ENCODE measurements around the gene AIG1. TPM values are rescaled to one million over a fixed set of nuclear protein-coding genes. Genes with fewer than 3 reads are reported as not detected.

The AIG1 gene
- total RNA-seq, 2 experiments from 2014 or later = 7.4 to 8.4 TPM

DNA sequence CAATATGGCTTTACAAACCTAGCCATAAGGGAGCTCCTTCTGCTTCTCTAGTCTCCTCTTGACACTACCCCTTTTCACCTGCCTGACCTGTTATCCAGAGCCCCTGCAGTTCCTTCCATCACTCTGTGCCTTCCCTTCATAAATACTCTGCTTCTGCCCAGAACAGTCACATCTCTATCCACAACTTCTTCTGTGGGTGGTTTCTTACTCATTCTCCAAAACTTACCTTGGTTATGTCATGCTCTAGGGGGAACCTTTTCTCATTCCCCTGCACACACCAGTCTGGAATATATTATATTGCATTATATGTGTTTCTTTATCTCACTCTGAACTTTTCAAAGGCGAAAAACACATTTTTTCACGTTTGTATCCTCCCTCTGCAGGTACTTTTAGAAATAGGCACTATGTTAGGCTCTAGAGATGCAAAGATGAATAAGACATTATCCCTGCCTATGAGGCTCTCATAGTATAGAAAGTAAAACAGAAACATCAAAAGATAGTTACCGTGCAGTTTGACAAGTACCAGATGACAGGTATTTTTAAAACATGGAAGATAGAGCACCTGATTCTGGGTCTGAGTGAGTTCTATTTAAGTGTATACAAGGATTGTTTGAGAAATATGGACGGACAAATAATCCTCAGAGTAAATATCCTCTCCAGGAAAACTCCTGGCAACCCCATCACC is 51.5 kb downstream of the AIG1 start:
- Histone ChIP-seq H3K27me3 (ENCODE audit: control insufficient read depth in 1 of 2, insufficient read depth in 2 of 2, low read length in 2 of 2) (no peaks in the 10 kb centered on the region), H3K4me1 (ENCODE audit: insufficient read depth, low read length) (no peaks in the 10 kb centered on the region), H3K4me3 (ENCODE audit: low read length) (no peak overlapping the region), H3K9me3 (ENCODE audit: control insufficient read depth in 1 of 2, insufficient read depth in 1 of 2, low read length in 2 of 2) (no peaks in the 10 kb centered on the region), H3K27ac (ENCODE audit: low read depth in 1 of 2, low read length in 2 of 2) (no peak overlapping the region), H3K36me3 (ENCODE audit: insufficient read depth, low read length) (no peaks in the 10 kb centered on the region)
- Mint-ChIP-seq H3K9me3 (no peaks in the 10 kb centered on the region), H3K27ac (no peak overlapping the region), H3K4me1 (ENCODE audit: low read depth) (no peaks in the 10 kb centered on the region), H3K27me3 (no peaks in the 10 kb centered on the region), H3K36me3 (ENCODE audit: low read depth) (peaks cover 4% of the 10 kb centered on the region), H3K4me3 (no peak overlapping the region)
- TF ChIP-seq, protein P1, sequence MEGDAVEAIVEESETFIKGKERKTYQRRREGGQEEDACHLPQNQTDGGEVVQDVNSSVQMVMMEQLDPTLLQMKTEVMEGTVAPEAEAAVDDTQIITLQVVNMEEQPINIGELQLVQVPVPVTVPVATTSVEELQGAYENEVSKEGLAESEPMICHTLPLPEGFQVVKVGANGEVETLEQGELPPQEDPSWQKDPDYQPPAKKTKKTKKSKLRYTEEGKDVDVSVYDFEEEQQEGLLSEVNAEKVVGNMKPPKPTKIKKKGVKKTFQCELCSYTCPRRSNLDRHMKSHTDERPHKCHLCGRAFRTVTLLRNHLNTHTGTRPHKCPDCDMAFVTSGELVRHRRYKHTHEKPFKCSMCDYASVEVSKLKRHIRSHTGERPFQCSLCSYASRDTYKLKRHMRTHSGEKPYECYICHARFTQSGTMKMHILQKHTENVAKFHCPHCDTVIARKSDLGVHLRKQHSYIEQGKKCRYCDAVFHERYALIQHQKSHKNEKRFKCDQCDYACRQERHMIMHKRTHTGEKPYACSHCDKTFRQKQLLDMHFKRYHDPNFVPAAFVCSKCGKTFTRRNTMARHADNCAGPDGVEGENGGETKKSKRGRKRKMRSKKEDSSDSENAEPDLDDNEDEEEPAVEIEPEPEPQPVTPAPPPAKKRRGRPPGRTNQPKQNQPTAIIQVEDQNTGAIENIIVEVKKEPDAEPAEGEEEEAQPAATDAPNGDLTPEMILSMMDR (IDR thresholded peaks at IDR 0.05) = no peak
- CTCF ChIA-PET = no interaction called here
- intact Hi-C loops (cut with DNase I, micrococcal nuclease) = no loop called here
- no peak for ATAC-seq (ENCODE audit: poor library complexity)
- DNase-seq = no peak
- POLR2A ChIA-PET = no interaction called here

DNA sequence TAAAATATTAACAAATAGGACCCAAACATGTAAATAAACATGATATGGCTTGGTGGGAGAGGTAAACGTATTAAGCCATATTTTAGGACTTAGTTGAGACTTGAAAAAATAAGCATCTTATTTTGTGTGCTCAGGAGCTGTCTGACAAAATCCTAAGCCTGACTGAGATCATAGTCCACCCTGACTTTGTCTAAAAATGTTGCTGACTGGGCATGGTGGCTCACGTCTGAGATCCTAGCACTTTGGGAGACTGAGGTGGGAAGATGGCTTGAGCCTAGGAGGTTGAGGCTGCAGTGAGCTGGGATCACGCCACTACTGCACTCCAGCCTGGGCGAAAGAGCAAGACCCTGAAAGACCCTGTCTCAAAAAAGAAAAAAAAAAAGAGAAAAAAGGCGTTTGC is 52.1 kb downstream of the AIG1 start:
- Histone ChIP-seq H3K27ac (ENCODE audit: low read depth in 1 of 2, low read length in 2 of 2) (no peak overlapping the region), H3K36me3 (ENCODE audit: insufficient read depth, low read length) (no peaks in the 10 kb centered on the region), H3K4me1 (ENCODE audit: insufficient read depth, low read length) (no peaks in the 10 kb centered on the region), H3K9me3 (ENCODE audit: control insufficient read depth in 1 of 2, insufficient read depth in 1 of 2, low read length in 2 of 2) (no peaks in the 10 kb centered on the region), H3K4me3 (ENCODE audit: low read length) (no peak overlapping the region), H3K27me3 (ENCODE audit: control insufficient read depth in 1 of 2, insufficient read depth in 2 of 2, low read length in 2 of 2) (no peaks in the 10 kb centered on the region)
- H3K27me3 Mint-ChIP-seq = no peaks in the 10 kb centered on the region
- POLR2A ChIA-PET = no interaction called here
- H3K27ac Mint-ChIP-seq = no peak overlapping the region
- H3K36me3 Mint-ChIP-seq (ENCODE audit: low read depth) = peaks cover 7% of the 10 kb centered on the region
- TF ChIP-seq, protein P1 (IDR thresholded peaks at IDR 0.05) = no peak
- intact Hi-C loops (cut with DNase I, micrococcal nuclease) = no loop called here
- H3K9me3 Mint-ChIP-seq = no peaks in the 10 kb centered on the region
- no peak overlapping the region for H3K4me3 Mint-ChIP-seq
- ATAC-seq (ENCODE audit: poor library complexity) (no peak), DNase-seq (no peak)
- CTCF ChIA-PET = no interaction called here
- H3K4me1 Mint-ChIP-seq (ENCODE audit: low read depth) = no peaks in the 10 kb centered on the region

DNA sequence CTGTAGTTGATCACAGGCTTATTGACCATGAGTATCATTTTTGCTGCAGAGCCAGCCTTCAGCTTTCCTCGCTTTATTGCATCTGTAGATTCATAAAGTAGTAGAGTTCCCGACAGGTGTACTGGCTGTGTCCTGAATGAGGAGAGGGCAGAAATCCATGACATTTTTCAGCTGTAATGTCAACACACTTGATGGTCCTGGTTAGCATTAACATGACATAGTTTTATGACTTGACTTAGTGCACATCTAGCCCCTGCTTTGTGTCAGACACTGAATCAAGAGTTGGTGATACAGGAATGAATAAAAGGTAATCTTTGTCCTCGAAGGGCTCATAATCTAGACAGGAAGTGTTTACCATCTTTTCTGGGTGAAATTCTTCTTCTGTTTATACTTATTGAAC is 55.0 kb downstream of the AIG1 start:
- H3K36me3 Mint-ChIP-seq (ENCODE audit: low read depth) = peaks cover 14% of the 10 kb centered on the region
- H3K27ac ChIP-seq (ENCODE audit: low read depth in 1 of 2, low read length in 2 of 2) = no peak overlapping the region

More for the DNA sequence above, 55.0 kb downstream of the AIG1 start:
- Histone ChIP-seq H3K4me3 (ENCODE audit: low read length) (no peak overlapping the region), H3K36me3 (ENCODE audit: insufficient read depth, low read length) (no peaks in the 10 kb centered on the region), H3K27me3 (ENCODE audit: control insufficient read depth in 1 of 2, insufficient read depth in 2 of 2, low read length in 2 of 2) (no peaks in the 10 kb centered on the region), H3K9me3 (ENCODE audit: control insufficient read depth in 1 of 2, insufficient read depth in 1 of 2, low read length in 2 of 2) (peaks cover 0 to 4% of the 10 kb centered on the region in 2 experiments), H3K4me1 (ENCODE audit: insufficient read depth, low read length) (no peaks in the 10 kb centered on the region)
- Mint-ChIP-seq H3K4me1 (ENCODE audit: low read depth) (no peaks in the 10 kb centered on the region), H3K27ac (no peak overlapping the region), H3K27me3 (no peaks in the 10 kb centered on the region), H3K4me3 (no peak overlapping the region), H3K9me3 (no peaks in the 10 kb centered on the region)
- ChIA-PET POLR2A (no interaction called here), CTCF (no interaction called here)
- ATAC-seq (ENCODE audit: poor library complexity) (no peak), DNase-seq (no peak)
- TF ChIP-seq, protein P1 (IDR thresholded peaks at IDR 0.05) = no peak
- intact Hi-C loops (cut with DNase I, micrococcal nuclease) = no loop called here
